SK-N-SH (cell line): ENCODE data around the gene SLC35F1.

ENCODE experiments used
- CTCF ChIP-seq: fragments of 200-600 bp; sonication (generic); IDR thresholded peaks from 2 replicates; pipeline ENCODE4 v1.6.1; 2017; ENCODE audit warnings: antibody characterized with exemption, mild to moderate bottlenecking, moderate library complexity
- POLR2AphosphoS5 ChIP-seq: IDR thresholded peaks from 2 replicates; pipeline ENCODE4 v1.6.1; 2012; ENCODE audit warnings: low read depth, low read length
- SIN3A ChIP-seq: IDR thresholded peaks from 2 replicates; pipeline ENCODE4 v1.6.1; 2012; ENCODE audit warnings: low read depth, mild to moderate bottlenecking, low read length, moderate library complexity, borderline replicate concordance
- TAF1 ChIP-seq: IDR thresholded peaks from 2 replicates; pipeline ENCODE4 v1.6.1; 2012; ENCODE audit warnings: low read depth, mild to moderate bottlenecking, low read length, moderate library complexity, borderline replicate concordance
- ZBTB33 ChIP-seq: IDR thresholded peaks from 2 replicates; pipeline ENCODE4 v1.4.0; 2012; ENCODE audit warnings: low read depth, borderline replicate concordance

GRCh38 chr6:117880824-117881223, 26.2 kb upstream of the SLC35F1 start:
- TF ChIP-seq CTCF (no peak), ZBTB33 (no peak), SIN3A (no peak), POLR2AphosphoS5 (no peak), TAF1 (no peak)
